Activated naive CD4-positive, alpha-beta T cell treated with anti-CD3 and anti-CD28 coated beads for 36 hours (primary cell): ENCODE results near the gene IQCF5. TPM values are rescaled to one million over a fixed set of nuclear protein-coding genes. Genes with fewer than 3 reads are reported as not detected.
"Not testable (repeated sequence)": the region's sequence is repeated elsewhere in the genome, so short reads cannot be mapped to it uniquely, and the experiment has no call there.

Experiments
- CTCF ChIA-PET: fragments of 350-600 bp; sonication (Branson Sonifier 250); formaldehyde crosslinking; loops from one replicate; lab custom pipeline; 2021; ENCODE audit warnings: antibody characterized with exemption; lab: Charles Lee
- DNase-seq: peaks from one replicate; pipeline ENCODE4 v3.0.0-alpha.2; 2020
- H3K27ac Mint-ChIP-seq: one replicate; pipeline ENCODE4 v1.8.0; 2021; ENCODE audit warnings: mild to moderate bottlenecking, mixed read lengths
- H3K27me3 Mint-ChIP-seq: one replicate; pipeline ENCODE4 v1.8.0; 2021; ENCODE audit warnings: low read depth, mixed read lengths
- H3K36me3 Mint-ChIP-seq: one replicate; pipeline ENCODE4 v1.8.0; 2021; ENCODE audit warnings: low read depth, mixed read lengths
- H3K4me1 Mint-ChIP-seq: one replicate; pipeline ENCODE4 v1.8.0; 2021; ENCODE audit warnings: low read depth, mixed read lengths
- H3K4me3 Mint-ChIP-seq: one replicate; pipeline ENCODE4 v1.8.0; 2021; ENCODE audit warnings: mild to moderate bottlenecking, moderate library complexity, mixed read lengths
- H3K9me3 Mint-ChIP-seq: one replicate; pipeline ENCODE4 v1.8.0; 2021; ENCODE audit warnings: mixed read lengths
- intact Hi-C: fragments of 100-400 bp; cut with micrococcal nuclease; formaldehyde crosslinking; loops from one replicate; pipeline ENCODE4 v1.15.1; 2023
- total RNA-seq, 2 experiments: library from RNA; stranded (reverse); gene quantifications; one replicate each; pipeline ENCODE4 v1.2.3, GENCODE V29; 2021

The IQCF5 gene
- total RNA-seq, result not detected

DNA sequence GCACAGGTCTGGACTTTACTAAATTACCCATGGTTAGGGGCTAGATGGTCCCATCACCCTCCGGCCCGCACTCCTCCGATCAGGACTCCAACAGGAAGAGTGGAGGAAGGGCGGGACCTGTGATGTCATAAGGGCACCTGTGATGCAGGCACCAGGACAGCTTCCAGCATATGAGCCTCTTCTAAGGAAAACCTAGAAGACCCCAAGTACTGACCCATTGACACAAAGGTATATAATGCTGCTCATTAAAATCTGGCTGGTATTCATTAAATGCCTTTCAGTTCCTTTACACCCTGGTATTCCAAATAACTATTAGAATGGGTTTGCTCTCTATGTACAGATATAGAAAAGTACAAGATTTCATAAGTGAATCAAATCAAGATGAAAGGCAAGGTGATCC, at the start of gene IQCF5:
TSS of gene IQCF5 (minus strand) at position 101 of the 400 bp plus-strand sequence. CDS start at position 31, 70 bp downstream.
- DNase-seq, result no peak
- intact Hi-C loops, result no loop called here
- CTCF ChIA-PET, result interaction anchor here (0.9 kb wide), 1 partner anchor 76 kb away, joined by 3 read pairs; no protein-coding TSS in a partner anchor
- no peaks in the 10 kb centered on the region for H3K9me3 Mint-ChIP-seq
- no peaks in the 10 kb centered on the region for H3K36me3 Mint-ChIP-seq
- H3K4me3 Mint-ChIP-seq, result no peak within 1 kb of the TSS
- H3K4me1 Mint-ChIP-seq, result no peaks in the 10 kb centered on the region
- peaks cover 3% of the 10 kb centered on the region for H3K27me3 Mint-ChIP-seq
- no peak within 1 kb of the TSS for H3K27ac Mint-ChIP-seq

- no peaks in the 10 kb centered on the region for H3K27me3 Mint-ChIP-seq
- no peaks in the 10 kb centered on the region for H3K36me3 Mint-ChIP-seq
- intact Hi-C loops, result no loop called here
- H3K4me3 Mint-ChIP-seq, result no peak overlapping the region
- H3K27ac Mint-ChIP-seq, result no peak overlapping the region
- CTCF ChIA-PET, result no interaction called here
- H3K4me1 Mint-ChIP-seq, result no peaks in the 10 kb centered on the region
- DNase-seq, result no peak
- no peaks in the 10 kb centered on the region for H3K9me3 Mint-ChIP-seq
These were observed 45.7 kb upstream of the IQCF5 start for GRCh38 chr3:51921081-51921578.

DNA sequence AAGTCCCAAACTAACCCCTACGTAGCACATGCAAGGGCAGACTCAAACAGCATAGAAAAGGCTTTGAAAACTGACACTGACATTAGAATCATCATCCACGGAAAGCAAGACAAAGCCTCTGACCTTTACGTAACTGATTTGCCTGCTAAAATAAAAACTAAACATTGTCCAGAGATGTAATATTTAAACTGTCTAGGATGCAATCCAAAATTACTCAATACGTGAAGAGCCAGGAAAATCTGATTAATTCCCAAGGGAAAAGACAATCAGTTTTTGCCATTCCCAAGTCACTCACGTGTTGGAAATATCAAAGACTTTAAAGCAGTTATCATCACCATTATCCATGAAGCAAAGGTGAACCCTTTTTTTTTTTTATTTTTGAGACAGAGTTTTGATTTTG, 41.0 kb upstream of the IQCF5 start:
- Mint-ChIP-seq H3K27me3 (no peaks in the 10 kb centered on the region), H3K36me3 (no peaks in the 10 kb centered on the region), H3K4me1 (no peaks in the 10 kb centered on the region), H3K4me3 (no peak overlapping the region), H3K27ac (no peak overlapping the region), H3K9me3 (no peaks in the 10 kb centered on the region)
- CTCF ChIA-PET, result no interaction called here
- intact Hi-C loops, result no loop called here
- DNase-seq, result no peak

DNA sequence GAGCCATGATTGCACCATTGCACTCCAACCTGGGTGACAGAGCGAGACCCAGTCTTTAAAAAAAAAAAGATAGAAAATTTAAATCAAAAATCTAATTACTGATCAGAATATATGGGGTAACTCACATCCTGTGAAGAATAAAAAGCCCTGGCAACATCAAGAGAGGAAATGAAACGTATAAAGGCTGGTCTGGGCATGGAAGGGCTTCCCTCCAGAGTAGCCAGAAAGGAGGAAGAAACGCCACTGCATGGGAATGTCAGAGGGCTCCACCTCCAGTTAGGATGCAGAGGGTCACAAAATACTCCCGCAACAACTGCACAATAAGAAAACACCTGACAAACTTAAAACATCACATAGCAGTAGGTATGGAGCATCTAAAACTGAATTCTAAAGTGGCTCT, 32.6 kb upstream of the IQCF5 start:
- CTCF ChIA-PET, result no interaction called here
- H3K36me3 Mint-ChIP-seq, result peaks cover 2% of the 10 kb centered on the region
- H3K4me3 Mint-ChIP-seq, result no peak overlapping the region
- H3K27ac Mint-ChIP-seq, result no peak overlapping the region
- no peak for DNase-seq
- peaks cover 11% of the 10 kb centered on the region for H3K27me3 Mint-ChIP-seq
- no peaks in the 10 kb centered on the region for H3K4me1 Mint-ChIP-seq
- peaks cover 8% of the 10 kb centered on the region for H3K9me3 Mint-ChIP-seq
- intact Hi-C loops, result no loop called here

GRCh38 chr3:51904034-51904823, 28.8 kb upstream of the IQCF5 start:
- Mint-ChIP-seq H3K36me3 (peaks cover 2% of the 10 kb centered on the region), H3K27ac (no peak overlapping the region), H3K4me1 (peaks cover 4% of the 10 kb centered on the region), H3K27me3 (peaks cover 15% of the 10 kb centered on the region), H3K9me3 (peaks cover 8% of the 10 kb centered on the region), H3K4me3 (no peak overlapping the region)
- DNase-seq, result no peak
- CTCF ChIA-PET, result interaction anchor here (0.7 kb wide), 1 partner anchor 600 kb away, joined by 4 read pairs; no protein-coding TSS in a partner anchor
- intact Hi-C loops, result no loop called here

GRCh38 chr3:51902361-51902760, 27.0 kb upstream of the IQCF5 start:
- H3K4me3 Mint-ChIP-seq, H3K9me3 Mint-ChIP-seq, H3K36me3 Mint-ChIP-seq, intact Hi-C loops, CTCF ChIA-PET, H3K27ac Mint-ChIP-seq, H3K4me1 Mint-ChIP-seq: not testable (repeated sequence)
- peak; percentile 43 for DNase-seq
- H3K27me3 Mint-ChIP-seq, result peaks cover 14% of the 10 kb centered on the region

DNA sequence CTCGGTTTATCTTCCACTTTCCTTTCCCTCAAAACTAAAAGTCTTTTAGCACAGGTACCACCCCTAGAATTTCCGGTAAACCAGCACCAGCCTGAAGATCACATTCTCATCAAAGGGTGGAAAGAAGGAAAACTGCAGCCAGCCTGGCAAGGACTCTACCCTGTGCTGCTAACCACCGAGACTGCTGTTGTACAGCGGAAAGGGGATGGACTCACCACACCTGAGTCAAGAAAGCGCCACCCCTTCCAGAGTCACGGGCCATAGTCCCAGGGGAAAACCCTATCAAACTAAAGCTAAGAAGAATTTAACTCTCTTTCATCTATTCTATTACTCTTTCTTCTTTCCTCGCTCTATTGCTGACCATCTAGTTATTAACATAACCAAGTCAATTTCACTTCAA, 24.6 kb upstream of the IQCF5 start:
- H3K36me3 Mint-ChIP-seq, intact Hi-C loops, H3K4me3 Mint-ChIP-seq, H3K27ac Mint-ChIP-seq, H3K4me1 Mint-ChIP-seq, CTCF ChIA-PET, H3K9me3 Mint-ChIP-seq, DNase-seq: not testable (repeated sequence)
- H3K27me3 Mint-ChIP-seq, result peaks cover 22% of the 10 kb centered on the region

DNA sequence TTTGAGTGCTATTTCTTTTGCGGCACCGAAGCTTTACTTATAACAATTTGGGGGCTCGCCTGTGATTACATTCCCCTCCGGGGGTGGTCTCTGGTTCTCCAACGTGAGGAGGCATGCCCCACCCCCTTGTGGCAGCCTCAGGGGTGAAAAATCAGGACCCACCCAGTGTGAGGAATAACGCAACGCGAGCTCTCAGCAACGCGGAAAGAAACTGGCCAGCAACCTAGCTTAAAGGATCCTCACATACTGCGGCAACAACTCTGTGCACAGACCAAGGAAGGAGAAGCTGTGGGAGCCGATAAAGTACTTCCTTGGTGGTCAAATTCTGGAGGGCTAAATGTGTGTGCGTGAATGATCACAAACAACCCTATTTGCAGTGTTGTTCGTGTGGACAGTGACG, 22.0 kb upstream of the IQCF5 start:
- H3K9me3 Mint-ChIP-seq, result no peaks in the 10 kb centered on the region
- no peak for DNase-seq
- peaks cover 2% of the 10 kb centered on the region for H3K4me1 Mint-ChIP-seq
- no peak overlapping the region for H3K27ac Mint-ChIP-seq
- no peaks in the 10 kb centered on the region for H3K36me3 Mint-ChIP-seq
- intact Hi-C loops, result no loop called here
- H3K27me3 Mint-ChIP-seq, result peaks cover 21% of the 10 kb centered on the region
- CTCF ChIA-PET, result no interaction called here
- H3K4me3 Mint-ChIP-seq, result no peak overlapping the region

DNA sequence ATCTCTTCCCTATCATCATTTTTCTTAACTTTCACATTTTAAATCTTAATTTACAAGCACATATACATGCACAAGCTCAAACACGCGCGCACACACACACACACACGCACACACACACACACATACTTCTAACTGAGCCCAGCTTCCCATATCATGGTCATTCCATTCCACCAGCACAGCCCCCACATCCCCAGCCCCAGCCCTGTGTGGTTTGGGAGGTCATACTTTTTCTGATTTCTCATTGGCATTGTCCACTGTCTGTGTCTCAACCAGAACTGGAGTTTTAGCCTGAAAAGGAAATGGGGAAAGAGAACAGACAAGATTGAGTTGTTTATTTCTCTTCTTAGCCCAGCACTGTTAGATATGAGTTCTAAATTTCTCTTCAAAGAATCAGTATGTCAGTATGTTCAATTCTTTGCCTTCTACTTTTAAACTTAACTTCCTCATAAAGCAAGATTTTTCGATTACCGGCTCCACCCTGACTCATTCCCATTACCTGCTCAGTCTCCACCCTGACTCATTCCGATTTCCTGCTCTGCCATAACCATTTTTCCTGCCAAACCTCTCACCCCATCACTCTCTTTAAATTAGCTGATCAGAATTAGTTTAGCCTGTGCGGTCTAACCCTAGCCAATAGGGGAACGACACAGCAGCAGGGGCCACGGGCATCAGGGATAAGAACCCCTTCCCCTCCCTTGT, 21.4 kb upstream of the IQCF5 start:
- peaks cover 20% of the 10 kb centered on the region for H3K27me3 Mint-ChIP-seq
- H3K27ac Mint-ChIP-seq, result no peak overlapping the region
- H3K36me3 Mint-ChIP-seq, result no peaks in the 10 kb centered on the region
- no peak for DNase-seq
- H3K9me3 Mint-ChIP-seq, result no peaks in the 10 kb centered on the region
- H3K4me1 Mint-ChIP-seq, result peaks cover 2% of the 10 kb centered on the region
- intact Hi-C loops, result no loop called here
- H3K4me3 Mint-ChIP-seq, result no peak overlapping the region
- CTCF ChIA-PET, result no interaction called here

GRCh38 chr3:51894939-51895338, 19.5 kb upstream of the IQCF5 start:
- H3K4me1 Mint-ChIP-seq, result peaks cover 2% of the 10 kb centered on the region
- DNase-seq, result no peak
- H3K27me3 Mint-ChIP-seq, result peaks cover 14% of the 10 kb centered on the region
- no peaks in the 10 kb centered on the region for H3K9me3 Mint-ChIP-seq
- no peaks in the 10 kb centered on the region for H3K36me3 Mint-ChIP-seq
- CTCF ChIA-PET, result no interaction called here
- no peak overlapping the region for H3K4me3 Mint-ChIP-seq
- H3K27ac Mint-ChIP-seq, result no peak overlapping the region
- intact Hi-C loops, result no loop called here

DNA sequence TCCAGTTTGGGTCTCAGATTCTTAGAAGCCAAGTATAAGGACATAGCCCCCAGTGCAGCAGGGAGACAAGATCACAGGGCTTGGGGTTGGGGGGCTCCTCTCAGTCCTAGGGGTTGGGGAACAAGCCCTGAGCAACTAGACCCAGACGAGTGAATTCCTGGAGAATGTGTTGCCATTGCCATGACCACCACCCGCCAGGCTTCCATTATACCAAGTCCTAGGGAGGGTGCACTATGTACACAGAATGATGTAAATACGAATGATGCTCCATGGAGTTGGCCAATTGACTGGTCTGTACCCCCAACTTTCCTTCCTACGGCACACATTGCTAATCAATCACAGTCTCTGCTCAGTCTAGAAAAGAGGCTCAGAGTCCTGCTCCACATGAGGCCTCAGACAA, 19.0 kb upstream of the IQCF5 start:
- Mint-ChIP-seq H3K36me3 (no peaks in the 10 kb centered on the region), H3K27ac (no peak overlapping the region)

GRCh38 chr3:51891242-51892039, 16.0 kb upstream of the IQCF5 start:
- no peaks in the 10 kb centered on the region for H3K9me3 Mint-ChIP-seq
- H3K4me3 Mint-ChIP-seq, result no peak overlapping the region
- intact Hi-C loops, result no loop called here
- CTCF ChIA-PET, result no interaction called here
- peaks cover 5% of the 10 kb centered on the region for H3K27me3 Mint-ChIP-seq
- no peak for DNase-seq
- no peaks in the 10 kb centered on the region for H3K36me3 Mint-ChIP-seq
- peaks cover 2% of the 10 kb centered on the region for H3K4me1 Mint-ChIP-seq
- H3K27ac Mint-ChIP-seq, result no peak overlapping the region

More for the DNA sequence above, 19.0 kb upstream of the IQCF5 start:
- H3K4me3 Mint-ChIP-seq, result no peak overlapping the region
- intact Hi-C loops, result no loop called here
- H3K9me3 Mint-ChIP-seq, result no peaks in the 10 kb centered on the region
- DNase-seq, result no peak
- H3K27me3 Mint-ChIP-seq, result peaks cover 14% of the 10 kb centered on the region
- peaks cover 2% of the 10 kb centered on the region for H3K4me1 Mint-ChIP-seq
- CTCF ChIA-PET, result no interaction called here
